RWPE2 (cell line): Measurements from ENCODE around the gene JAZF1.
"Not testable (repeated sequence)": the region's sequence is repeated elsewhere in the genome, so short reads cannot be mapped to it uniquely, and the experiment has no call there.

ENCODE experiments used
- ATAC-seq: fragments of 200-7000 bp; cut with Tn5 transposase; 3 replicates; pipeline ENCODE4 v1.9.1; 2021; ENCODE audit warnings: low read depth
- DNase-seq: peaks from one replicate; pipeline ENCODE4 v3.0.0-alpha.2; 2020; ENCODE audit warnings: low spot score
- H3K27ac ChIP-seq: fragments of 450-650 bp; 2 replicates; pipeline ENCODE4 v1.5.1; 2017; ENCODE audit warnings: mild to moderate bottlenecking; ENCODE audit not compliant: poor library complexity, severe bottlenecking
- H3K27me3 ChIP-seq: fragments of 250-450 bp; sonication (Bioruptor Pico); 2 replicates; pipeline ENCODE4 v1.5.1; 2021; ENCODE audit warnings: mild to moderate bottlenecking, moderate library complexity; ENCODE audit not compliant: insufficient read depth, poor library complexity, severe bottlenecking
- H3K36me3 ChIP-seq: fragments of 250-450 bp; sonication (Bioruptor Pico); 2 replicates; pipeline ENCODE4 v1.5.1; 2020; ENCODE audit warnings: low read depth, mild to moderate bottlenecking, moderate library complexity
- H3K4me1 ChIP-seq: fragments of 250-450 bp; sonication (Bioruptor Pico); 2 replicates; pipeline ENCODE4 v1.5.1; 2021; ENCODE audit warnings: mild to moderate bottlenecking, moderate library complexity; ENCODE audit not compliant: insufficient read depth, poor library complexity, severe bottlenecking
- H3K4me3 ChIP-seq: fragments of 250-450 bp; sonication (Bioruptor Pico); 2 replicates; pipeline ENCODE4 v1.5.1; 2021; ENCODE audit warnings: mild to moderate bottlenecking, moderate library complexity; ENCODE audit not compliant: severe bottlenecking
- H3K9me3 ChIP-seq: fragments of 250-450 bp; sonication (Bioruptor Pico); 2 replicates; pipeline ENCODE4 v1.5.1; 2021; ENCODE audit warnings: mild to moderate bottlenecking, moderate library complexity; ENCODE audit not compliant: severe bottlenecking
- TF ChIP-seq, protein P1 (sequence below): fragments of 450-650 bp; IDR thresholded peaks from one replicate; pipeline ENCODE4 v1.5.1; 2017; ENCODE audit warnings: mild to moderate bottlenecking, moderate library complexity; ENCODE audit not compliant: poor library complexity, severe bottlenecking

JAZF1 gene

DNA sequence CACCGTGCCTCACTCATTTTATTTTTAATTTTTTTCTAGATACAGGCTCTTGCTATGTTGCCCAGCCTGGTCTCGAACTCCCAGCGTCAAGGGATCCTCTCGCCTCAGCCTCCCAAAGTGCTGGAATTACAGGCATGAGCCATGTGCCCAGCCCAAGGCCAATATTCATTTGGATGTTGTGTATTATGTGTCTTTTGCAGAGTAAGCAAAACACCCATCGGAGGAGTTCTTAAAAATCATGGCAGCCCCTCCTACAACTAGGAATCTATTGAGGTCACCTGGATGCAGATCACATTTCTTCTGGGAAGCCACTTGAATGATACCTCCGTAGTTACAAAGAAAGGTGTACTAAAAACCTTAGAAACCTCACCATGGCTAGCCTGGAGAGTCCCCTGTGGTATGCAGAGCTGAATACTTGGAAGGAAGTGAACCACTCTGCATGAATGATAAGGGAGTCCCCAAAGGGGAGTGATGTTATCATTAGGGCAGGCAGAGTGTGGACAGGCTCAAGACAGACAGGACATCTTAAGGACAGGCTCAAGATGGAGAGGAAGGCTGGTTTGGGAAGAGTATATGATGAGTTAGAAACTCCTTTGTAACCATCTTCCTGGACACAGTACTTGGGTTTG, 254.9 kb downstream of the JAZF1 start:
- TF ChIP-seq, protein P1, sequence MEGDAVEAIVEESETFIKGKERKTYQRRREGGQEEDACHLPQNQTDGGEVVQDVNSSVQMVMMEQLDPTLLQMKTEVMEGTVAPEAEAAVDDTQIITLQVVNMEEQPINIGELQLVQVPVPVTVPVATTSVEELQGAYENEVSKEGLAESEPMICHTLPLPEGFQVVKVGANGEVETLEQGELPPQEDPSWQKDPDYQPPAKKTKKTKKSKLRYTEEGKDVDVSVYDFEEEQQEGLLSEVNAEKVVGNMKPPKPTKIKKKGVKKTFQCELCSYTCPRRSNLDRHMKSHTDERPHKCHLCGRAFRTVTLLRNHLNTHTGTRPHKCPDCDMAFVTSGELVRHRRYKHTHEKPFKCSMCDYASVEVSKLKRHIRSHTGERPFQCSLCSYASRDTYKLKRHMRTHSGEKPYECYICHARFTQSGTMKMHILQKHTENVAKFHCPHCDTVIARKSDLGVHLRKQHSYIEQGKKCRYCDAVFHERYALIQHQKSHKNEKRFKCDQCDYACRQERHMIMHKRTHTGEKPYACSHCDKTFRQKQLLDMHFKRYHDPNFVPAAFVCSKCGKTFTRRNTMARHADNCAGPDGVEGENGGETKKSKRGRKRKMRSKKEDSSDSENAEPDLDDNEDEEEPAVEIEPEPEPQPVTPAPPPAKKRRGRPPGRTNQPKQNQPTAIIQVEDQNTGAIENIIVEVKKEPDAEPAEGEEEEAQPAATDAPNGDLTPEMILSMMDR, result no peak
- no peaks in the 10 kb centered on the region for H3K36me3 ChIP-seq
- H3K4me1 ChIP-seq, result peaks cover 3% of the 10 kb centered on the region
- no peaks in the 10 kb centered on the region for H3K27me3 ChIP-seq
- DNase-seq (no peak), ATAC-seq (no peak)
- no peak overlapping the region for H3K27ac ChIP-seq
- no peaks in the 10 kb centered on the region for H3K9me3 ChIP-seq
- no peak overlapping the region for H3K4me3 ChIP-seq

DNA sequence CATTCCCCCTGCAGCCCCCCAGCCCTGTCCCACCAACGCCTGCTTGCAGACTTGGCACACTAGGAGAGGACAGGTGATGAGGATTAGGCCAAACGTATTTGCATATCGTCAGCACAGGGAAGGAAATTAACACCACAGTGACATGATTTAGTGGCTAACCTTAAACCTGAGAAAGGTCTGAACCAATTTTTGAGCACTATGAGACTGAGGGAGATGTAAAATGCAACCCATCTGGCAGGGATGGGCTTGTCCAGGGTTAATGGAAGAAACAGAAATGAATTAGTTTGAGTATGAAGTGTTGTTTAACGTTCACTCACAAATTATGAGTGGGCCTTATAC, 257.0 kb downstream of the JAZF1 start:
- Histone ChIP-seq H3K9me3 (no peaks in the 10 kb centered on the region), H3K27ac (no peak overlapping the region), H3K4me1 (peaks cover 5% of the 10 kb centered on the region), H3K4me3 (no peak overlapping the region), H3K27me3 (no peaks in the 10 kb centered on the region), H3K36me3 (no peaks in the 10 kb centered on the region)
- TF ChIP-seq, protein P1, result no peak
- DNase-seq (no peak), ATAC-seq (no peak)

DNA sequence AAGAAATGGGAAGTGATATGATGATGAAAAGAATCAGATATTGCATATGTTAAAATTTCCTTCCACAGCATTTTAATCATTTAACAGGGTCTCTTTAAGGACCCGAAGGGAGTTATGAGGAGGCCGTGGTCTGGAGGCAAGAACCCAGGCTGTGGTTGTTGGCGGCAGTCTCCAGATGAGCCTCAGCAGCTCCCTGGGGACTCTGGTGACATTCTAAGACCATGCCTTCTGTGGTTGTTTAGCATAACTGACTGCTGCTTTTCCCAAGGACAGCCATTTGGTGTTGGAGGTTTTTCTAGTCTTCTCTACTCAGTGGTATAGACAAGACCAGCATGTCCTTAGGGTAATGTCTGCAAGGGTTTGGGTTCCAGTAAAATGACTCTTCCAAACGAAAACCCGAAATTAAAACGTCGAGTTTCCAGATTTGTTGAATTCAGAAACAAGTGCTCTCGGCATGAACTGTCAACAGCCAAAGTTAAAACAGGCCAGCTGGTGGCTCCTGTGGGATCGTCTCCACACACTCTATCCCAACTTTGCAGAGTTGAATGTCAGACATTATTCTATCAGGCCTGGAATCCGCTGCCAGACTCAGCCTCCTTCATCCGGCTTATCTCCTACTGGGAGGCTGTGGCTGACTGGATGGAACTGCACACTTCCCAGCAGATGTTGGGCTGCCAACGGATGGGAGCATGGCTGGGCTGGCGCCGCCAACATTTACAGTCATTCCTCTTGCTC, 257.5 kb downstream of the JAZF1 start:
- TF ChIP-seq, protein P1, result no peak
- DNase-seq (no peak), ATAC-seq (no peak)
- H3K9me3 ChIP-seq, result no peaks in the 10 kb centered on the region
- no peaks in the 10 kb centered on the region for H3K27me3 ChIP-seq
- no peak overlapping the region for H3K4me3 ChIP-seq
- H3K4me1 ChIP-seq, result peaks cover 8% of the 10 kb centered on the region
- H3K36me3 ChIP-seq, result no peaks in the 10 kb centered on the region
- H3K27ac ChIP-seq, result no peak overlapping the region

DNA sequence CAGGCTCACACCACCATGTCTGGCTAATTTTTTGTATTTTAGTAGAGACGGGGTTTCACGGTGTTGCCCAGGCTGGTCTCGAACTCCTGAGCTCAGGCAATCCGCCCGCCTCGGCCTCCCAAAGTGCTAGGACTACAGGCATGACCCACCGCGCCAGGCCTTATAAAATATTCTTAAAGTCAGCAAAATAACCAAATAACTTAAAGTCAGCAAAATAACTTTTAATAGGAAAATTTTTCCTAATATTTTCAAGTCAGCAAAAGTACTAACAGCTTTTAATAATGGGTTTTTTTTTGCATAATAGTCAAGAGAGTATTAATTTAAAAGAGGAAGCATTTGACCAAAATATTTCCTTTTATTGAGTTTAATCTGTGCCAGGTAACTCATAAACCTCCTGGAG, 258.2 kb downstream of the JAZF1 start:
- not testable (repeated sequence) for H3K27ac ChIP-seq

DNA sequence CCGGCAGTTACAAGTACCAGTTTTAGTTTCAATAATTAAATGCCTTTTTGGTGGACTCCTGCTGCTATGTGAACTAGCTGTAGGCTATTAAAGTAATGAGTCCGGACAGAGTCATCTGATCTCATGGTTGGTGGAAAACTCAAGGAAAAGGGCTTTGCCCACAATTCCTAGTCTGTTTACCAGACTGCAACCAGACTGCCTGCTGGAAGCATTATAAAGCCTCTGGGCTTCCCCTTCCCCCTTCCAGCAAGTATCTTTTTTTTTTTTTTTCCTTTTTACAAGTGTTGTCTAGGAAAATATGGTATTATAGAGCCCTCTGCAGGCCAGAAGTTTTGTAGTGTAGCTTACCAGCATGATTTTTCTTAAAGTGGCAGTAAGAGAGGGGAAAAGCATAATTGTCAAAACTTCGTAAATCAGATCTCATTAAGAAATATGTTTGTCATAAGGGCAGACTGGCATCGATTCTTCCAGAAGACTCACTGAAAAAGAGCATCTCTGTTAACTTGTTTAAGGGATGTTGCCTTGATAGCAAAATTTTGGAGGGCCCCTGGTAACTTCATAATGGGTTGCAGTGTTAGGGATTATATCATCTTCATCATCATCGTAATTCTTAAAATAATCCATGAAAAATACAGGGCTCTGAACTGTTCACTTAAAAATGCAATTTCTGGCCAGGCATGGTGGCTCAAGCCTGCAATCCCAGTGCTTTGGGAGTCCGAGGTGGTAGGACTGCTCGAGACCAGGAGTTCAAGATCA, 259.3 kb downstream of the JAZF1 start:
- H3K4me3 ChIP-seq, result no peak overlapping the region
- TF ChIP-seq, protein P1, result peak; percentile 72
- no peaks in the 10 kb centered on the region for H3K36me3 ChIP-seq
- no peak overlapping the region for H3K27ac ChIP-seq
- no peaks in the 10 kb centered on the region for H3K27me3 ChIP-seq
- DNase-seq (no peak), ATAC-seq (no peak)
- H3K9me3 ChIP-seq, result peaks cover 3% of the 10 kb centered on the region
- peaks cover 26% of the 10 kb centered on the region for H3K4me1 ChIP-seq

More for the DNA sequence above, 258.2 kb downstream of the JAZF1 start:
- DNase-seq, H3K4me3 ChIP-seq, H3K36me3 ChIP-seq, H3K9me3 ChIP-seq, H3K27me3 ChIP-seq, ATAC-seq: not testable (repeated sequence)
- H3K4me1 ChIP-seq, result peaks cover 14% of the 10 kb centered on the region
